H9 (cell line): ENCODE data around the gene CDRT15L2. TPM values are rescaled to one million over a fixed set of nuclear protein-coding genes. Genes with fewer than 3 reads are reported as not detected.
"Not testable (repeated sequence)": the region's sequence is repeated elsewhere in the genome, so short reads cannot be mapped to it uniquely, and the experiment has no call there.

Experiments used
- DNase-seq: peaks from one replicate; pipeline ENCODE4 v3.0.0-alpha.2; 2017
- H2AFZ ChIP-seq: one replicate; pipeline ENCODE4 v1.6.1; 2013; ENCODE audit warnings: mild to moderate bottlenecking, low read length, control low read depth, moderate library complexity
- H2AK5ac ChIP-seq: 2 replicates; pipeline ENCODE4 v1.6.1; 2013; ENCODE audit warnings: low read length, control low read depth, mixed read lengths; ENCODE audit not compliant: insufficient read length
- H2BK120ac ChIP-seq: one replicate; pipeline ENCODE4 v1.6.1; 2013; ENCODE audit warnings: low read depth, mild to moderate bottlenecking, low read length, control low read depth, inconsistent platforms; ENCODE audit not compliant: poor library complexity, severe bottlenecking
- H2BK12ac ChIP-seq: 2 replicates; pipeline ENCODE4 v1.6.1; 2013; ENCODE audit warnings: low read length, control low read depth, mixed read lengths, low read depth; ENCODE audit not compliant: insufficient read length
- H2BK15ac ChIP-seq: 2 replicates; pipeline ENCODE4 v1.6.1; 2013; ENCODE audit warnings: low read depth, low read length, control low read depth
- H2BK20ac ChIP-seq: one replicate; pipeline ENCODE4 v1.6.1; 2013; ENCODE audit warnings: low read depth, mild to moderate bottlenecking, low read length, control low read depth, inconsistent platforms; ENCODE audit not compliant: poor library complexity, severe bottlenecking
- H2BK5ac ChIP-seq: 2 replicates; pipeline ENCODE4 v1.6.1; 2013; ENCODE audit warnings: low read length, control low read depth, mixed read lengths; ENCODE audit not compliant: insufficient read length
- H3K14ac ChIP-seq: 2 replicates; pipeline ENCODE4 v1.6.1; 2013; ENCODE audit warnings: low read length, control low read depth; ENCODE audit not compliant: insufficient read depth
- H3K18ac ChIP-seq: 2 replicates; pipeline ENCODE4 v1.6.1; 2013; ENCODE audit warnings: low read depth, mild to moderate bottlenecking, mixed read lengths, low read length, control low read depth; ENCODE audit not compliant: insufficient read length
- H3K23ac ChIP-seq: 2 replicates; pipeline ENCODE4 v1.6.1; 2013; ENCODE audit warnings: low read length, control low read depth, mixed read lengths, low read depth; ENCODE audit not compliant: insufficient read length
- H3K23me2 ChIP-seq: 2 replicates; pipeline ENCODE4 v1.6.1; 2013; ENCODE audit warnings: low read depth, mild to moderate bottlenecking, mixed read lengths, low read length, control low read depth; ENCODE audit not compliant: insufficient read length, poor library complexity, severe bottlenecking
- H3K27ac ChIP-seq: 2 replicates; pipeline ENCODE4 v1.5.1; 2013; ENCODE audit warnings: low read length, control low read depth, mixed read lengths, low read depth; ENCODE audit not compliant: insufficient read length
- H3K27me3 ChIP-seq: 2 replicates; pipeline ENCODE4 v1.6.1; 2013; ENCODE audit warnings: low read length, control low read depth, inconsistent platforms; ENCODE audit not compliant: insufficient read depth
- H3K4ac ChIP-seq: 2 replicates; pipeline ENCODE4 v1.6.1; 2013; ENCODE audit warnings: low read depth, mild to moderate bottlenecking, control low read depth, inconsistent platforms, low read length, moderate library complexity
- H3K4me1 ChIP-seq: 2 replicates; pipeline ENCODE4 v1.6.1; 2013; ENCODE audit warnings: low read length, control low read depth, inconsistent platforms; ENCODE audit not compliant: insufficient read depth
- H3K4me2 ChIP-seq: 2 replicates; pipeline ENCODE4 v1.6.1; 2013; ENCODE audit warnings: low read length, control low read depth, mixed read lengths; ENCODE audit not compliant: insufficient read length, insufficient read depth
- H3K56ac ChIP-seq: 2 replicates; pipeline ENCODE4 v1.6.1; 2013; ENCODE audit warnings: low read depth, mild to moderate bottlenecking, mixed read lengths, low read length, control low read depth; ENCODE audit not compliant: insufficient read length
- H3K79me1 ChIP-seq: 2 replicates; pipeline ENCODE4 v1.6.1; 2013; ENCODE audit warnings: low read depth, mild to moderate bottlenecking, moderate library complexity, low read length, control low read depth, inconsistent platforms; ENCODE audit not compliant: insufficient read depth, poor library complexity, severe bottlenecking
- H3K79me2 ChIP-seq: 2 replicates; pipeline ENCODE4 v1.6.1; 2013; ENCODE audit warnings: low read length, control low read depth, inconsistent platforms; ENCODE audit not compliant: insufficient read depth
- H3K9ac ChIP-seq: 2 replicates; pipeline ENCODE4 v1.6.1; 2013; ENCODE audit warnings: low read length, control low read depth, mixed read lengths; ENCODE audit not compliant: insufficient read length; ENCODE audit errors: extremely low read depth
- H3K9me3 ChIP-seq: one replicate; pipeline ENCODE4 v1.6.1; 2013; ENCODE audit warnings: low read depth, low read length, inconsistent platforms; ENCODE audit not compliant: control insufficient read depth
- H3T11ph ChIP-seq: one replicate; pipeline ENCODE4 v1.6.1; 2013; ENCODE audit warnings: mild to moderate bottlenecking, low read length, control low read depth, inconsistent platforms
- H4K20me1 ChIP-seq: one replicate; pipeline ENCODE4 v1.6.1; 2013; ENCODE audit not compliant: control insufficient read depth, insufficient read length, insufficient read depth
- H4K5ac ChIP-seq: 2 replicates; pipeline ENCODE4 v1.6.1; 2013; ENCODE audit warnings: low read depth, mild to moderate bottlenecking, mixed read lengths, low read length, control low read depth; ENCODE audit not compliant: insufficient read length
- H4K8ac ChIP-seq: replicated peaks from 2 replicates; pipeline ENCODE4 v1.6.1; 2013; ENCODE audit warnings: low read length, control low read depth, mixed read lengths, low read depth; ENCODE audit not compliant: insufficient read length
- H4K91ac ChIP-seq: 2 replicates; pipeline ENCODE4 v1.6.1; 2013; ENCODE audit warnings: low read depth, mild to moderate bottlenecking, moderate library complexity, mixed read lengths, low read length, control low read depth; ENCODE audit not compliant: insufficient read length
- H3K27ac Mint-ChIP-seq, 3 experiments: 2 replicates in 2 of 3; 3 replicates in 1 of 3; pipeline ENCODE4 v1.8.0; 2020 to 2021; ENCODE audit warnings: mixed read lengths in 3 of 3, mild to moderate bottlenecking in 1 of 3, moderate library complexity in 1 of 3
- H3K27me3 Mint-ChIP-seq: 2 replicates; pipeline ENCODE4 v1.8.0; 2021; ENCODE audit warnings: low read depth, mild to moderate bottlenecking, moderate library complexity, mixed read lengths
- H3K36me3 Mint-ChIP-seq, 3 experiments: 2 replicates in 2 of 3; 3 replicates in 1 of 3; pipeline ENCODE4 v1.8.0; 2020 to 2021; ENCODE audit warnings: low read depth in 3 of 3, mixed read lengths in 3 of 3; ENCODE audit not compliant: insufficient read depth in 1 of 3
- H3K4me1 Mint-ChIP-seq, 2 experiments: 2 replicates each; pipeline ENCODE4 v1.8.0; 2020; ENCODE audit warnings: mixed read lengths in 2 of 2
- H3K4me3 Mint-ChIP-seq, 2 experiments: 2 replicates in 1 of 2; 3 replicates in 1 of 2; pipeline ENCODE4 v1.8.0; 2020 to 2021; ENCODE audit warnings: mild to moderate bottlenecking in 2 of 2, mixed read lengths in 2 of 2, moderate library complexity in 1 of 2
- H3K9me3 Mint-ChIP-seq, 2 experiments: 2 replicates in 1 of 2; 3 replicates in 1 of 2; pipeline ENCODE4 v1.8.0; 2020; ENCODE audit warnings: mild to moderate bottlenecking in 2 of 2, mixed read lengths in 2 of 2, moderate library complexity in 1 of 2
- WGBS: extraction: QIAGEN DNeasy Blood & Tissue Kit; methylation state at CpG from one replicate; pipeline ENCODE4 v1.1.7; 2013; ENCODE audit warnings: missing lambda C conversion rate, low lambda C conversion rate, mixed read lengths; ENCODE audit not compliant: insufficient read length; ENCODE audit errors: extremely low coverage; 5-methylcytosine and 5-hydroxymethylcytosine counted together
- total RNA-seq: library from RNA; stranded (reverse); gene quantifications from 2 replicates; pipeline ENCODE4 v1.2.1, GENCODE V29; 2021

The CDRT15L2 gene
- total RNA-seq, 1 experiment from 2014 or later: not detected

DNA sequence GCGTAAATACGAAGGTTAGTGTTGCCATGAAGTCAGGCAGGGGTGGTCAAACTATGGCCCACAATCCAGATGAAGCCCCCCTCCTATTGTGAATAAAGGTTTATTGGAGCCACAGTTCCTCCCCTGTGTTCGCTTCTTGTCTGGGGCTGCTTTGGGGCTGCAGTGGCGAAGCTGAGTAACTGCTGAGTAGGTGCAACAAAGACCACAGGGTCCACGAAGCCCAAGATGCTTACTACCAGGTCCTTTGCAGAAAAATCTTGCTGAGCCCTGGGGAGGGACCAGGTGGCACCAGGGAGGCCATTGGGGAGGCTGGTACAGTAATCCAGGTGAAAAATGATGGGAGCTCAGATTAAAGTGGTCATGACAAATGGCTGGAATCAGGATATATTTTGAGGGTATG lies 21.4 kb upstream of the CDRT15L2 start:
- H4K20me1 ChIP-seq, H3K27ac Mint-ChIP-seq, H3K9ac ChIP-seq, H3K27me3 Mint-ChIP-seq, H3K79me1 ChIP-seq, H3K18ac ChIP-seq, H3K4me3 Mint-ChIP-seq, H3K27ac ChIP-seq, H3K23ac ChIP-seq, H3K36me3 Mint-ChIP-seq, H4K8ac ChIP-seq, H2BK5ac ChIP-seq, H2AFZ ChIP-seq, H3K4ac ChIP-seq, H3K79me2 ChIP-seq, H2BK12ac ChIP-seq, H3K4me1 Mint-ChIP-seq, H3K4me1 ChIP-seq, H3K27me3 ChIP-seq, H3K23me2 ChIP-seq, H4K91ac ChIP-seq, H2BK15ac ChIP-seq, DNase-seq, H3K9me3 Mint-ChIP-seq, H3K4me2 ChIP-seq, H2BK120ac ChIP-seq, H2BK20ac ChIP-seq, H3K9me3 ChIP-seq, H2AK5ac ChIP-seq, H3K56ac ChIP-seq, H3K14ac ChIP-seq, H4K5ac ChIP-seq, H3T11ph ChIP-seq: not testable (repeated sequence)
- no CpG with 5 or more reads among the region's 5 CpGs for WGBS

DNA sequence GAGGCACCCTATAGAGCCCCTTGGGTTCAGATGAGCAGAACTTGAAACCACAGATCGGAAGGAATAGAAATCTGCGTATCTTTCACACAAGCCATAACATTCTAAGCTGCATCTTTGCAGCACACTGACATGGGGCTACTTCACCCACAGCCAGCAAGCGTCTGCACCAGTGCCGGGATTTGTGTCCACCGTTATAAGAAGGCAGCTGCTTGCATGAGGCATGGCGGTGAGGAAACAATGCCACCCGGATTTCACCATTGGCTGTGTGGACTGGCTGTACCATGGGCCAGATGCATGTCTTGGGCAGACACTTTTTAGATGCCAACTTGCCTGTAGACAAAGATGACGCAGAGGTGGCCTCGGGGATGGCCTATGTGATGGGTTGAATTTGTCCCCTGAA lies 20.5 kb upstream of the CDRT15L2 start:
- no CpG with 5 or more reads among the region's 9 CpGs for WGBS
- H2AK5ac ChIP-seq, H3K9me3 ChIP-seq, H3K79me2 ChIP-seq, H3K23ac ChIP-seq, H3K9me3 Mint-ChIP-seq, H2AFZ ChIP-seq, H3K27me3 ChIP-seq, H3K23me2 ChIP-seq, H3K4ac ChIP-seq, H2BK5ac ChIP-seq, H3K4me1 Mint-ChIP-seq, H3K79me1 ChIP-seq, H3K56ac ChIP-seq, H3K4me3 Mint-ChIP-seq, H2BK120ac ChIP-seq, H4K20me1 ChIP-seq, H3K27ac Mint-ChIP-seq, H4K91ac ChIP-seq, H2BK12ac ChIP-seq, DNase-seq, H4K8ac ChIP-seq, H2BK20ac ChIP-seq, H3T11ph ChIP-seq, H3K4me2 ChIP-seq, H3K36me3 Mint-ChIP-seq, H3K27me3 Mint-ChIP-seq, H3K4me1 ChIP-seq, H3K14ac ChIP-seq, H3K18ac ChIP-seq, H3K9ac ChIP-seq, H3K27ac ChIP-seq, H2BK15ac ChIP-seq, H4K5ac ChIP-seq: not testable (repeated sequence)
